GM12874 (cell line): ENCODE measurements around the gene AHDC1.

Source experiments
- CTCF ChIP-seq: IDR thresholded peaks from 2 replicates; pipeline ENCODE4 v1.5.1; 2011; ENCODE audit warnings: low read depth, mild to moderate bottlenecking, control low read depth, low read length, moderate library complexity; ENCODE audit not compliant: insufficient read depth

The AHDC1 gene

GRCh38 chr1:27574001-27574781 is 29.8 kb downstream of the AHDC1 start:
- TF ChIP-seq CTCF = no peak

GRCh38 chr1:27572679-27573426 is 31.1 kb downstream of the AHDC1 start:
- no peak for TF ChIP-seq CTCF

GRCh38 chr1:27572019-27572678 is 31.8 kb downstream of the AHDC1 start:
- TF ChIP-seq CTCF = no peak

- no peak for TF ChIP-seq CTCF
Observed at GRCh38 chr1:27571439-27572018, 32.4 kb downstream of the AHDC1 start.

- TF ChIP-seq CTCF = no peak
Observed at GRCh38 chr1:27570784-27571183, 33.2 kb downstream of the AHDC1 start.

DNA sequence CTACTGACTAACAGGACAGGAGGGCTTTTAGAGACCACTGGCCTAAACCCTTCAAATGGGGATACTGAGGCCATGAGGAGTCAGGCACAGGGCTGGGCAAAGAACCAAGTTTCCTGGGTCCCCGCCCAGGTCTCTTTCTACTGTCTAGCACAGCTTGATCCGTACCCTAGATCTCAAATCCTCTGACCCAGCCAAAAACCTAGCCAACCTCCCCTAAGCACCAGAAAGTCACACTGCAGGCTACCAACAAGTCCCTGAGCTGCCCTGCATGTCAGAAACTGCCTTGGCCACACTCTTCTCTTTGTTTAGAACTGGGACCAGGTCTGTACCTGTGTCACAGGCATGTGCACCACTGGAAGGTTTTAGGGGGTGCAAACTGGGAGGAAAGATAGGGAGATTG is 33.6 kb downstream of the AHDC1 start:
- TF ChIP-seq CTCF = no peak
